Caki2 (cell line): ENCODE results near the gene EFNA3. TPM values are rescaled to one million over a fixed set of nuclear protein-coding genes. Genes with fewer than 3 reads are reported as not detected.

Experiments used
- DNase-seq: peaks from one replicate; pipeline ENCODE4 v3.0.0-alpha.2; 2015; ENCODE audit warnings: low read depth
- in situ Hi-C: cut with HindIII; loops from 2 replicates; pipeline ENCODE4 v1.10.0; 2016; ENCODE audit warnings: low sequenced_read_pairs, low pct_unique_long_range_greater_than_20kb, mixed read lengths
- total RNA-seq: library from RNA; depleted of rRNA; stranded (reverse); fragments of >200 nt; shearing (Covaris generic); gene quantifications from 2 replicates; pipeline ENCODE4 v1.2.3, GENCODE V29; 2014; ENCODE audit warnings: low replicate concordance; rRNA removed

The EFNA3 gene
- total RNA-seq: 9.1 and 10.0 TPM in 2 replicates

GRCh38 chr1:155078469-155079209 lies at the start of gene EFNA3:
EFNA3 (plus strand) TSS chr1:155078837; CDS start chr1:155078942, 105 bp downstream.
- in situ Hi-C loops: no loop called here
- no peak for DNase-seq

GRCh38 chr1:155029513-155030242 lies 49.0 kb upstream of the EFNA3 start:
- no peak for DNase-seq
- in situ Hi-C loops: no loop called here

- in situ Hi-C loops: no loop called here
- no peak for DNase-seq
These were observed 48.3 kb upstream of the EFNA3 start for GRCh38 chr1:155030243-155030795.

- in situ Hi-C loops: no loop called here
- no peak for DNase-seq
These were observed 47.7 kb upstream of the EFNA3 start for GRCh38 chr1:155030899-155031298.

- in situ Hi-C loops: no loop called here
- DNase-seq: no peak
These were observed 45.8 kb upstream of the EFNA3 start for GRCh38 chr1:155032886-155033285.

- in situ Hi-C loops: no loop called here
- no peak for DNase-seq
These were observed 45.1 kb upstream of the EFNA3 start, which contains the start of the genes DCST1 and DCST2 for GRCh38 chr1:155033524-155033923. DCST1 (plus strand) TSS chr1:155033824; CDS start chr1:155034037, 213 bp downstream. DCST2 (minus strand) TSS chr1:155033781; CDS start chr1:155033701, 80 bp downstream.

GRCh38 chr1:155034318-155035208 lies 44.1 kb upstream of the EFNA3 start:
- no peak for DNase-seq
- in situ Hi-C loops: no loop called here

- in situ Hi-C loops: no loop called here
These were observed 42.7 kb upstream of the EFNA3 start for GRCh38 chr1:155035936-155036335.

GRCh38 chr1:155037043-155037442 lies 41.6 kb upstream of the EFNA3 start:
- DNase-seq: no peak
- in situ Hi-C loops: no loop called here

More at GRCh38 chr1:155035936-155036335, 42.7 kb upstream of the EFNA3 start:
- DNase-seq: no peak

- DNase-seq: no peak
- in situ Hi-C loops: no loop called here
These were observed 40.7 kb upstream of the EFNA3 start for GRCh38 chr1:155037851-155038441.

- DNase-seq: peak; percentile 53
- in situ Hi-C loops: no loop called here
These were observed 39.9 kb upstream of the EFNA3 start for GRCh38 chr1:155038602-155039307.

- in situ Hi-C loops: no loop called here
- no peak for DNase-seq
These were observed 39.3 kb upstream of the EFNA3 start for GRCh38 chr1:155039308-155039669.

- in situ Hi-C loops: no loop called here
- DNase-seq: no peak
These were observed 38.1 kb upstream of the EFNA3 start for GRCh38 chr1:155040358-155041093.

GRCh38 chr1:155042789-155043188 lies 35.8 kb upstream of the EFNA3 start:
- in situ Hi-C loops: no loop called here
- DNase-seq: no peak

GRCh38 chr1:155043301-155043702 lies 35.3 kb upstream of the EFNA3 start:
- in situ Hi-C loops: no loop called here
- no peak for DNase-seq

- in situ Hi-C loops: no loop called here
- DNase-seq: no peak
These were observed 34.8 kb upstream of the EFNA3 start for GRCh38 chr1:155043793-155044192.

- in situ Hi-C loops: no loop called here
- no peak for DNase-seq
These were observed 34.3 kb upstream of the EFNA3 start for GRCh38 chr1:155044365-155044764.
